HEK293T (cell line): Measurements from ENCODE around the gene MACROD2.
A peak's percentile ranks its signal among the peaks of the same experiment; 100 is the strongest.

Source experiments
- CTCF ChIA-PET: fragments of 350-600 bp; formaldehyde crosslinking; extraction: SDS; loops from one replicate; lab custom pipeline; 2021; ENCODE audit warnings: antibody characterized with exemption, inconsistent platforms; lab: Yijun Ruan, JAX
- POLR2A ChIA-PET: fragments of 350-600 bp; formaldehyde crosslinking; extraction: SDS; loops from one replicate; lab custom pipeline; 2020; ENCODE audit warnings: antibody characterized with exemption, inconsistent platforms; lab: Yijun Ruan, JAX
- DNase-seq: peaks from one replicate; pipeline ENCODE4 v3.0.0; 2012; ENCODE audit warnings: mixed read lengths; ENCODE audit errors: extremely low spot score
- ARNT ChIP-seq: fragments of 450-650 bp; IDR thresholded peaks from 2 replicates; pipeline ENCODE4 v1.6.1; 2017; ENCODE audit warnings: mild to moderate bottlenecking
- BHLHE40 ChIP-seq: fragments of 450-650 bp; IDR thresholded peaks from 2 replicates; pipeline ENCODE4 v1.6.1; 2016; ENCODE audit warnings: mild to moderate bottlenecking, moderate library complexity, borderline replicate concordance
- CTBP1 ChIP-seq: fragments of 450-650 bp; IDR thresholded peaks from 2 replicates; pipeline ENCODE4 v1.6.1; 2016; ENCODE audit warnings: borderline replicate concordance
- ELF4 ChIP-seq: fragments of 450-650 bp; IDR thresholded peaks from 2 replicates; pipeline ENCODE4 v1.6.1; 2017; ENCODE audit warnings: antibody characterized with exemption
- FOXA1 ChIP-seq: fragments of 450-650 bp; IDR thresholded peaks from 2 replicates; pipeline ENCODE4 v1.6.1; 2016; ENCODE audit warnings: mild to moderate bottlenecking
- FOXK2 ChIP-seq: fragments of 450-650 bp; IDR thresholded peaks from 2 replicates; pipeline ENCODE4 v1.6.1; 2016; ENCODE audit warnings: mild to moderate bottlenecking
- FOXM1 ChIP-seq: fragments of 450-650 bp; IDR thresholded peaks from 2 replicates; pipeline ENCODE4 v1.6.1; 2017; ENCODE audit warnings: mild to moderate bottlenecking, borderline replicate concordance
- HDGF ChIP-seq: fragments of 450-650 bp; IDR thresholded peaks from 2 replicates; pipeline ENCODE4 v1.6.1; 2017; ENCODE audit warnings: antibody characterized with exemption, borderline replicate concordance
- L3MBTL2 ChIP-seq: fragments of 450-650 bp; conservative IDR thresholded peaks from 2 replicates; pipeline ENCODE4 v1.6.1; 2016; ENCODE audit warnings: mild to moderate bottlenecking
- LEF1 ChIP-seq: fragments of 450-650 bp; IDR thresholded peaks from 2 replicates; pipeline ENCODE4 v1.6.1; 2017; ENCODE audit warnings: mild to moderate bottlenecking, borderline replicate concordance
- NFRKB ChIP-seq: fragments of 450-650 bp; IDR thresholded peaks from 2 replicates; pipeline ENCODE4 v1.6.1; 2016; ENCODE audit warnings: mild to moderate bottlenecking, moderate library complexity
- PKNOX1 ChIP-seq: fragments of 450-650 bp; IDR thresholded peaks from 2 replicates; pipeline ENCODE4 v1.6.1; 2016
- SP1 ChIP-seq: fragments of 450-650 bp; IDR thresholded peaks from 2 replicates; pipeline ENCODE4 v1.6.1; 2017
- SUZ12 ChIP-seq: fragments of 450-650 bp; IDR thresholded peaks from 2 replicates; pipeline ENCODE4 v1.6.1; 2016; ENCODE audit warnings: mild to moderate bottlenecking
- TARDBP ChIP-seq: fragments of 450-650 bp; IDR thresholded peaks from 2 replicates; pipeline ENCODE4 v1.6.1; 2016
- ZNF384 ChIP-seq: fragments of 450-650 bp; IDR thresholded peaks from 2 replicates; pipeline ENCODE4 v1.6.1; 2016

MACROD2 gene

GRCh38 chr20:14337400-14338171, 342.3 kb downstream of the MACROD2 start, which contains the start of gene FLRT3:
TSS of gene FLRT3 (minus strand) at chr20:14337612. CDS start at chr20:14327506, 10,106 bp downstream.
- ChIA-PET CTCF (interaction anchor here (0.6 to 1.7 kb wide), 3 partner anchors 195 to 1592 kb away, joined by 3 to 7 read pairs (median 3); no protein-coding TSS in a partner anchor), POLR2A (interaction anchor here (0.6 to 1.8 kb wide), 6 partner anchors 10 to 997 kb away, joined by 3 to 9 read pairs (median 3); no protein-coding TSS in a partner anchor)
- TF ChIP-seq LEF1 (no peak), PKNOX1 (peak; percentile 61), L3MBTL2 (no peak), CTBP1 (peak; percentile 8; the same call in 1 of the 2 replicates), TARDBP (no peak), HDGF (no peak)
- peak; percentile 80 for DNase-seq

GRCh38 chr20:14341801-14342200, 346.5 kb downstream of the MACROD2 start:
- ChIA-PET CTCF (interaction anchor here (0.7 kb wide), 1 partner anchor 758 kb away, joined by 3 read pairs; no protein-coding TSS in a partner anchor), POLR2A (no interaction called here)
- TF ChIP-seq TARDBP (no peak), LEF1 (no peak), ELF4 (no peak), HDGF (no peak), ZNF384 (no peak), CTBP1 (no peak), FOXK2 (no peak), ARNT (no peak), SP1 (no peak), NFRKB (no peak)
- no peak for DNase-seq

- POLR2A ChIA-PET = no interaction called here
- CTCF ChIA-PET = no interaction called here
- TF ChIP-seq SUZ12 (no peak), BHLHE40 (no peak), TARDBP (no peak), L3MBTL2 (no peak), FOXA1 (no peak), FOXK2 (no peak), SP1 (no peak), LEF1 (no peak), ARNT (no peak), FOXM1 (no peak), ELF4 (no peak), HDGF (no peak), NFRKB (no peak), PKNOX1 (no peak)
- no peak for DNase-seq
These were observed 347.6 kb downstream of the MACROD2 start for GRCh38 chr20:14342918-14343317.

- ChIA-PET POLR2A (no interaction called here), CTCF (interaction anchor here (0.7 kb wide), 1 partner anchor 14 kb away, joined by 3 read pairs; no protein-coding TSS in a partner anchor)
- no peak for DNase-seq
- TF ChIP-seq FOXK2 (no peak), HDGF (no peak), FOXM1 (no peak), ELF4 (no peak), L3MBTL2 (no peak), BHLHE40 (no peak), SUZ12 (no peak), LEF1 (no peak), NFRKB (no peak), ARNT (no peak), FOXA1 (no peak), CTBP1 (no peak), TARDBP (no peak), ZNF384 (no peak), PKNOX1 (no peak), SP1 (no peak)
These were observed 348.3 kb downstream of the MACROD2 start for GRCh38 chr20:14343491-14344065.

- POLR2A ChIA-PET = no interaction called here
- no peak for TF ChIP-seq BHLHE40
- no peak for TF ChIP-seq SP1
- TF ChIP-seq HDGF = no peak
- no peak for TF ChIP-seq FOXK2
- no peak for TF ChIP-seq ARNT
- no peak for TF ChIP-seq LEF1
- TF ChIP-seq FOXA1 = no peak
- TF ChIP-seq FOXM1 = no peak
- no peak for TF ChIP-seq ELF4
- TF ChIP-seq PKNOX1 = no peak
- TF ChIP-seq L3MBTL2 = no peak
- TF ChIP-seq SUZ12 = no peak
- TF ChIP-seq CTBP1 = no peak
- TF ChIP-seq ZNF384 = no peak
- no peak for TF ChIP-seq NFRKB
- no peak for TF ChIP-seq TARDBP
- DNase-seq = no peak
- CTCF ChIA-PET = no interaction called here
These were observed 349.4 kb downstream of the MACROD2 start for GRCh38 chr20:14344746-14345145.
